Panc1 (cell line): ENCODE measurements around the gene XYLT1.

Experiments used
- TF ChIP-seq, protein P1 (sequence below): fragments of 450-650 bp; IDR thresholded peaks from 2 replicates; pipeline ENCODE4 v1.5.1; 2017; ENCODE audit warnings: mild to moderate bottlenecking
- TF ChIP-seq, protein P2 (sequence below), 2 experiments: IDR thresholded peaks; 2 replicates each; pipeline ENCODE4 v1.6.1; 2011 to 2012; ENCODE audit warnings: low read depth in 2 of 2, control low read depth in 1 of 2, low read length in 1 of 2, mild to moderate bottlenecking in 1 of 2, moderate library complexity in 1 of 2; ENCODE audit not compliant: insufficient read depth in 1 of 2

- TF ChIP-seq, protein P1, sequence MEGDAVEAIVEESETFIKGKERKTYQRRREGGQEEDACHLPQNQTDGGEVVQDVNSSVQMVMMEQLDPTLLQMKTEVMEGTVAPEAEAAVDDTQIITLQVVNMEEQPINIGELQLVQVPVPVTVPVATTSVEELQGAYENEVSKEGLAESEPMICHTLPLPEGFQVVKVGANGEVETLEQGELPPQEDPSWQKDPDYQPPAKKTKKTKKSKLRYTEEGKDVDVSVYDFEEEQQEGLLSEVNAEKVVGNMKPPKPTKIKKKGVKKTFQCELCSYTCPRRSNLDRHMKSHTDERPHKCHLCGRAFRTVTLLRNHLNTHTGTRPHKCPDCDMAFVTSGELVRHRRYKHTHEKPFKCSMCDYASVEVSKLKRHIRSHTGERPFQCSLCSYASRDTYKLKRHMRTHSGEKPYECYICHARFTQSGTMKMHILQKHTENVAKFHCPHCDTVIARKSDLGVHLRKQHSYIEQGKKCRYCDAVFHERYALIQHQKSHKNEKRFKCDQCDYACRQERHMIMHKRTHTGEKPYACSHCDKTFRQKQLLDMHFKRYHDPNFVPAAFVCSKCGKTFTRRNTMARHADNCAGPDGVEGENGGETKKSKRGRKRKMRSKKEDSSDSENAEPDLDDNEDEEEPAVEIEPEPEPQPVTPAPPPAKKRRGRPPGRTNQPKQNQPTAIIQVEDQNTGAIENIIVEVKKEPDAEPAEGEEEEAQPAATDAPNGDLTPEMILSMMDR, result no peak
- TF ChIP-seq, protein P2, sequence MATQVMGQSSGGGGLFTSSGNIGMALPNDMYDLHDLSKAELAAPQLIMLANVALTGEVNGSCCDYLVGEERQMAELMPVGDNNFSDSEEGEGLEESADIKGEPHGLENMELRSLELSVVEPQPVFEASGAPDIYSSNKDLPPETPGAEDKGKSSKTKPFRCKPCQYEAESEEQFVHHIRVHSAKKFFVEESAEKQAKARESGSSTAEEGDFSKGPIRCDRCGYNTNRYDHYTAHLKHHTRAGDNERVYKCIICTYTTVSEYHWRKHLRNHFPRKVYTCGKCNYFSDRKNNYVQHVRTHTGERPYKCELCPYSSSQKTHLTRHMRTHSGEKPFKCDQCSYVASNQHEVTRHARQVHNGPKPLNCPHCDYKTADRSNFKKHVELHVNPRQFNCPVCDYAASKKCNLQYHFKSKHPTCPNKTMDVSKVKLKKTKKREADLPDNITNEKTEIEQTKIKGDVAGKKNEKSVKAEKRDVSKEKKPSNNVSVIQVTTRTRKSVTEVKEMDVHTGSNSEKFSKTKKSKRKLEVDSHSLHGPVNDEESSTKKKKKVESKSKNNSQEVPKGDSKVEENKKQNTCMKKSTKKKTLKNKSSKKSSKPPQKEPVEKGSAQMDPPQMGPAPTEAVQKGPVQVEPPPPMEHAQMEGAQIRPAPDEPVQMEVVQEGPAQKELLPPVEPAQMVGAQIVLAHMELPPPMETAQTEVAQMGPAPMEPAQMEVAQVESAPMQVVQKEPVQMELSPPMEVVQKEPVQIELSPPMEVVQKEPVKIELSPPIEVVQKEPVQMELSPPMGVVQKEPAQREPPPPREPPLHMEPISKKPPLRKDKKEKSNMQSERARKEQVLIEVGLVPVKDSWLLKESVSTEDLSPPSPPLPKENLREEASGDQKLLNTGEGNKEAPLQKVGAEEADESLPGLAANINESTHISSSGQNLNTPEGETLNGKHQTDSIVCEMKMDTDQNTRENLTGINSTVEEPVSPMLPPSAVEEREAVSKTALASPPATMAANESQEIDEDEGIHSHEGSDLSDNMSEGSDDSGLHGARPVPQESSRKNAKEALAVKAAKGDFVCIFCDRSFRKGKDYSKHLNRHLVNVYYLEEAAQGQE (IDR thresholded peaks at IDR 0.05; ENCODE audit: insufficient read depth in 1 of 2, low read depth in 2 of 2, low read length in 1 of 2), result peak; percentile 58 to 75; a peak in 3 of 4 replicates
Observed at GRCh38 chr16:17177959-17178905, 292.5 kb downstream of the XYLT1 start.
